NCI-H69 (cell line): ENCODE data around the gene DPP4.
"Not testable (repeated sequence)": the region's sequence is repeated elsewhere in the genome, so short reads cannot be mapped to it uniquely, and the experiment has no call there.

Experiments used
- DNase-seq: peaks from one replicate; lab custom pipeline; 2025; lab: John Stamatoyannopoulos, UW

DPP4 gene

DNA sequence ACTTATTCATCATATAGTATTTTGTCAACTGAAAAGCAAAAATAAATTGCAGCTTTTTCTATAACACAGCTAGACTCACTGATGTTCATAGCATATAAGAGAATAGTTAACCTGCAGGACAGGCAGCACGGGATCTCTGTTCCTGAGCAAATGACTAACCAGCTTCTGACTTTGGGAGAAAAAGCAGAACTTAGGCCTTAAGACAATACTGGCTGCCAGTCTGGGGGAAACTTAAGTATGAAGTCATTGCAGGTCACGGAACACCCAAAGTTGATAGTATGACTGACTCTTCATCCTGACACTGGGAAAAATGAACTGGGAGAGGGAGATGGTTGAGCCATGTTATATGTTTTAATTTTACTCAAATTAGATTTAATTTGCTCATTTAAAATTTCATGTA is 113.0 kb downstream of the DPP4 start:
- no peak for DNase-seq

DNA sequence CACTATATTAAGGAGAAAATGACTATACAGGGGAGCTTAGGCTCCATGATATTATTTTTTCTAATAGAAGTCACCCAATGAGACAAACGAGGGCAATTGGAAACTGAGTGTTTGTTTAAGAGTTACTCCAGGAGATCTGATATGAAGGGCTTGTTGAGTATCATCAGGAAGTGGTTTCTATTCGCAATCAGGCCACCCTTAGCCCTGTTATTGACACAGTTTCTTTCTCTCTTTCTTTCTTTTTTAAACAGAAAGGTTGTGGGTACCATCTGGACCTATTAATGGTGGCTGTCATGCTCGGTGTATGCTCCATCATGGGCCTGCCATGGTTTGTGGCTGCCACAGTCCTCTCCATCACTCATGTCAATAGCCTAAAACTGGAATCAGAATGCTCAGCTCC is 117.3 kb downstream of the DPP4 start:
- DNase-seq: no peak

DNA sequence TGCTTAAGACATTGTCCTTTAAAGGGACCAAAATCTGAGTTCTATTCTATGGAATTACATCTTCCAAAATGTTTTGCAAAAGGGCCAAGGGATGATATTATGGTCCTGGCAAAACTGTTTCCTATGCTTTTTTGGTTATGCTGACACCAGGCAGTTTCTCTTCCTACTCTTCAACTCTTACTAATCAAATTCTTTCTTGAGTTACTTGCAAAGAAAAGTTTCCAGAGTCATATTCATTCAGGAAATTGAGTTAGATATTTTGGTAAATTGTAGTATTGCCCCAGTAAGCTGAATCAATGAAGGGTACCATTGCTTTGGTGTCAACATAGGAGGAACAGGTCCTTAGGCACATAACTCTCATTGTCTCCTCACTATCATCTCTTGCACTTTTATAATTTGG is 118.8 kb downstream of the DPP4 start:
- no peak for DNase-seq

DNA sequence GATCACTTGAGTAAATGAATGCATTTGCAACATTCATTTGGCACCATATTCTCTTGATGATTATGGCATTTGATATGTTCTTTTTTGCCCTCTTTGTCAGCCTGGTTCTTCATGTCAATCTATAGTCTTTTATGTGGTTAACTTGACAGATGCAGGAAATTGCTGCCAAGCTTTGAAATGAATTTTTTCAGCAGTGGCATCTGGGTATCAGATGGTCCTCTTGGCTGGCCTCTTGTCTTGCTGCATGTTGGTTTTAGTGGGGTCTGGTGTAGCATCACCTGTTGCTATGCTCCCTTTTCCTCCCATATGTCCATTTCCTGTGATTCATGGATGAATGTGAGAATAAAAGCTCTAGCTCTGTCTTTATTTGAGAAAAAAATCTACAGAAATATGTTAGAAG is 119.9 kb downstream of the DPP4 start:
- DNase-seq: peak; percentile 1

DNA sequence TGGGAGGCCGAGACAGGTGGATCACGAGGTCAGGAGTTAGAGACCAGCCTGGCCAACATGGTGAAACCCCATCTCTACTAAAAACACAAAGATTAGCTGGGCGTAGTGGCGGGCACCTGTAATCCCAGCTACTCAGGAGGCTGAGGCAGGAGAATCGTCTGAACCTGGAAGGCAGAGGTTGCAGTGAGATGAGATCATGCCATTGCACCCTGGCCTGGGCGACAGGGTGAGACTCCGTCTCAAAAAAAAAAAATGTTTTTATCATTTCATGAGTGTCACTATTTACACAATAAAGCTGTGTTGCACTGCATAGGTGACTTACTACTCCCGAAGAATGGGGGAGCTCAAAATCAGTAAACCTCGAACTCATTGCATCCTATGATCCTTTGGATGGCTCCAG is 120.6 kb downstream of the DPP4 start:
- not testable (repeated sequence) for DNase-seq

DNA sequence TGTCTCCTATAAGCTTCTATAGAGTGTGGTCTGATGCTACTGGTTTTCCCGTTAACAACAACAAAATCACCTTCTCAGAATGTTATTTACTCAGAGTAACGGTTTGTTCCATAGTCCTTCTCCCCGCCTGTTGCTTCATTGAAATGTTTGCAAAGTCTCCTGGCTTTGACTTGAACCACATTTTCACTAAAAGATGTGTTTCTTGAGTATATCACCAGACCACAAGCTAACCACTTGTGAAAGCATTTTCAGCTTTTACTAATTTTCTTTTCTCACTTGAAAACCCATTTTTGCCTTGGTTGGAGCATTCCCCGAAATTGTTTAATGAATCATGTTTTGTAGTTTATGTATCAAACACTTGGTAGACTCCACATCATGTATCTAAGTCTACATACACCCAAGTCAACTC is 121.2 kb downstream of the DPP4 start:
- no peak for DNase-seq

DNA sequence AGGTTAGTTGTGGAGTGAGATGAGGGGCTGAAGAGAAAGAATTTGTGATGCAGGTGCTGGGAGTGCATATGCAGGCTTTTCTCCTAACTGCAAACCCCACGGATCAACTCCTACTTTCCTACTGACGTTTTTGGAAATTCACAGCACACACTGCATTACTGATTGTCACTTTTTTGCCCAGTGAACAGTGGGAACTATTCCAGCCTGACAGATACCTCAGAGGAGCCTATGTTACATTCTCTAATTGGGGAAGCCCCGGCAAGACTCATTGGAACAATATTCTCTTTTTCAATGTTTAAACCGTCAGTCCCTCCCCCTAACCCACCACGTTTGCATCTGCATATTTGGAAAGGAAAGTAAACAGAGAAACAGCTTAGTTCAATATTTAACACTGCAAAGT is 126.2 kb downstream of the DPP4 start:
- no peak for DNase-seq

DNA sequence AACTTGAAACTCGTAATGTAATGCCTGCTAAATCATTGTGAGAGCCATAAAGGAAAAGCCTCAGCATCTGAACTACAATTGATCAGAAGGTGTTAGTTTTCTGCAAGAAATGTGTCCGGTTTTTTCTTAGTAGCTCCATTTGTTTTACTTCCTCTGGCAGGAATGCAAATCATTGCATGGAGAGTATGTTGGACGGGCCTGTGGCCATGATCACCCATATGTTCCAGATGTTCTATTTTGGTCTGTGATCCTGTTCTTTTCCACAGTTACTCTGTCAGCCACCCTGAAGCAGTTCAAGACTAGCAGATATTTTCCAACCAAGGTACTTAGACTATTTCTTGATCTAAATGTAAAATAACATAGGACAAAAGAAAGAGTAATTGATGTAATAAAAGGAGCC is 126.6 kb downstream of the DPP4 start:
- DNase-seq: no peak

DNA sequence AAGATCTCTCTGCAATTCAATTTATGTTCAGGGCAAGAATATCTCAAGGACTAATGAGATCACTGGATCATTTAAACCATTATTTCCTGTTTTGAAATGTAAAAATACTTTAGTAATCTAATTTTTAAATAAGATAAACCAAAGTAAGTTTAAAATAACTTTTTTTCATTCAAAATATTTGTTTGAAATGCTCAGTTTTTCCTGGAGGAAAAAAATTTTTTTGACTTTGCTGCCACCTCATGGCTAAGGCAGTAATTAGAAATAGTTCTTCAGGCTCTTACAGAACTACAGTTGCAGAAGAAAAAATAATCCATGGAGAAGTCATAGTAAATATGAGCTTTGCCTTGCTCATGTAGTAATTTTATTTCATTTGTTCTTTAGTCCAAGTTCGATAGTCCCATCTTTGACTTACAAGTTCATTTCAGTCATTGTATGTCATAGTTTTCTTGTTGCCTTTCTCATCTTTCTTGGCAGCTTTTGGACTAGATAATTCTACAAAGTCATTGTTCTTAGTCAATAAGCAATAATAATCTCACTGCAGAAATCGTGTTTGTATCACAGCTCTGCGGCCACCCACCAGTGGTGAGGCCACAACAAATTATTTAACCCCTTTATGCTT is 127.4 kb downstream of the DPP4 start:
- DNase-seq: peak; percentile 29

DNA sequence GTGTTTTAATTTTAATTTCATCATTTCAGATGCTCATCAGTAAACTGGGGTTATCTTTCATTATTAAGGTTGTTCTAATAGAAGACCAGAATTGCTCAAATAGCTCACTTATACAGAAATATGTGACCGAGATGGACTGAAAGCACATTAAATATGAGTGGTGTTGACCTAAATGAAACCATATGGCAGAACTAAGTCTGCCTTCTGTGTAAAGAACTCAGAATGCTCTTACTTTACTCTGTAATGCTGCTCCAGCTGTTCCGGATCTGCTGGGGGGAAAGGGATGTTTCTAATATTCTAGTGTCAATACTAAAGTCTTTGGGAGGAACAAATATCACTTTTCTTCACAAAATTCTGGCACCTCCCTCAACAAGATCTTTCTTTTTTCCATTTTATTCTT is 131.0 kb downstream of the DPP4 start:
- DNase-seq: peak; percentile 54
